CD4-positive, alpha-beta T cell treated with Interleukin-4 for 1 hour (primary cell): Measurements from ENCODE around the gene PLEKHA8.
"Not testable (repeated sequence)": the region's sequence is repeated elsewhere in the genome, so short reads cannot be mapped to it uniquely, and the experiment has no call there.

Experiments
- DNase-seq, 2 donors: peaks; one replicate each; pipeline ENCODE4 v3.0.0-alpha.2; 2020 to 2022

PLEKHA8 gene

DNA sequence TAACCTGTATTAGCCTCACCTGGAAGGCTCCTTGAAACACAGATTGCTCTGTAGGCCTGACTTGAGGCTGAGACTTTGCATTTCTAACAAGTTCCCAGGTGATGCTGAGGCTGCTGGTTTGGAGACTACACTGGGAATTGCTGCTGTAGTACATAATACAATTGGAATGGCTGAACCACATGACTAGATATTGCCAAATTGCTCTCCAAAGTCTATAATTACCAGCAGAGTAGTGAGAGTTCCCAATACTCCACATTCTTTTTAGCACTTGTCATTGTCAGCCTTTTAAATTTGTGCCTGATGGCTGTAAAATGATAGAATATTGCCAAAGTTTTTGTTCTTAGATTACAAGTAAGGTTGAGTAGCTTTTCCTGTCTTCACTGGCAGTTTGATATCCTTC is 39.9 kb downstream of the PLEKHA8 start:
- no peak for DNase-seq

DNA sequence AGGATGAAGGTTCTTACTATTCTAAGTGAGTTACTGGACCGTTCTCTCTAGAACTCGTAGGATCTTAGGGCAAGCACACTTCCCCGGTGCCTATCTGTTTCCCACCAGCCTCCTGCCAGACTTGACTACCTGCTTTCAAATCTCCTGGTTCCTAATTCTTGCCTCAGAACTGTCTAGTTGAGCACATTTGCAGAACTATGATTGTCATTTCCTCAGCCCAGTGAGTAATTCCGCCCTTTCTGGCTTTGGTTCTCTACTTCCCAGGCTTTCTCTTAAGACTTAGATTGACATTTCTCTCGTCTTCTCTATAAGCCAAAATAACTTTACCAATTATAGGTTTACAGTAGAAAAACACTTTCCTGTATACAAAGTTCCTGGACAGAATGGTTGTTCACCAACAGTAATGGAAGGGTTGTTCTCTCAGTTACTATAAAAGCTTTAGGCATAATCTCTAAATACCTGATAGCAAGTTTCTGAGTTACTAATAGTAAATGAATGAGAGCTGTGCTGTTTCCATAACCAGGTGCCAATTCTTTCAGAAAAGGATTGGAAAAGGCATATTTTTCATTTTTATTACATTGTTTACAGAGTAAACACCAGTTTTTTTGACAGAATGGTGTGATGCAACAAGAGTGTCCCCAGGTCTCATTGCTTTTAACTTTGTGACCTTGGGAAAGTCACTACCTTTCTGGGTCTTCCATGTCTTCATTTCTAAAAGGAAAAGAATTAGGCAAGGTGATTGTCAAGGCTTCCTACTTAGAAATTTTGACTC is 41.1 kb downstream of the PLEKHA8 start:
- DNase-seq: no peak

DNA sequence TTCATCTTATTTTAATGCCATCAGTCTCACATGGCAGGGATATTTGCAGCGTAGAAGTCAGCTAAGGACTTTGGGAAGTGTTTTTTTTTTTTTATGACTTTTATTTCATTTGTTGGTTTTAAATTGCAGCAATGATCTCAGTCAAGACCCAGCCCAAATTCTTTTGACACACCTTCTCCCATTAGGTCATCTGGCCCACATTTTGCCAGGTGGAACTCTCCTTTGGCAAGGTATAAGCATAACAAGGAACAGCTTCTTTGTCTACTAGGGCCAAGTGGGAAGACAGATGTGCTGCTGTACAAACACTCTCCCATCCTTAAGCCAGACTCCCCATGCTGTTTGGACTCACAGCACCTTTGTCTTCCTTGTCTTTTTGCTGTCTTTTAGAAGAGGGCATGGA is 41.8 kb downstream of the PLEKHA8 start:
- no peak for DNase-seq

DNA sequence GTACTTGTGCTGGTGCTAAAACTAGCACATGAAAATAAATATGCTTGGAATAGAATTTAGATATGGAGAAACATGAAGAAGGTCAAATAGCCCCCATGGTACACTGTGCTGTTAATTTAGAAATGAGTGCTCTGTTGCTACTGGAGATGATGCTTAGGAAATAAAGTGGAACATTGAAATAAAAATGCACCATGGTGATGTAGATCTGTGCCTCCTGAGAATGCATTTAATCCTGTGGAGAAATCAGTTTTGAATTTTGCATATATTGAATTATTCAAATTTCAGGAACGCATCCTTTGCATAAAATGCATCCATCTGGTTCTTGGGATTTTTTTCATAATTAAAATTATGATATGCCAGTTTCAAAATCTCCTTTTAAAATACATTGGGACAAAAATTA is 44.5 kb downstream of the PLEKHA8 start:
- DNase-seq: no peak

DNA sequence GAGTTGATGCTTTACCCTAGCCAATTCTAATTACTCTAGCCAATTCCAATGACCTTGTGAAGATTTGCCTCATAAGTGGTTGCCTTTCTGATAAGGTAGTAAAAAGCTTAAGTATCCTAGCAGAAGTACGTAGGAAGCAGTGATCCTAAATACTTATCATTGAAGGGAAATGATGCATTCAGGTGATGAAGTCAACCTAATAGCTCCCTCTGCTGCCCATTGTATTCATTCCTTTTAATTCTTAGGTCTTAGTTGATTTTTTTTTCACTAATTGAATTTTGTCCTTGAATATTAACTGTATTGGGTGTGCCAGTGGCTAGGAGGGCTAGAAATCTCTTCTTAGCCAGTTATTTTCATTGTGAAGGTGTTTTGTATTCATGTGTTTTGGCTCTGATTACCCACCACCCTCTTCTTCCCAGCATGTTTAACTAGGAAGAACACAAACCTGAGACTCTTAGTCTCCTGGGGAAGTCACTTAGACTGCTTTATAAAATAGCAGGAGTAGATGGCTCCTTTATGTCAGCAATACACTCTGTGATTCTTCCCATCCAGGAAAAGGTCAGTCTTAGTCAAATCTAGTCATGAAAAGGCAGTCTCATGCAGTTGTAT is 46.3 kb downstream of the PLEKHA8 start:
- peak in 1 of 2 donors; percentile 24 for DNase-seq

DNA sequence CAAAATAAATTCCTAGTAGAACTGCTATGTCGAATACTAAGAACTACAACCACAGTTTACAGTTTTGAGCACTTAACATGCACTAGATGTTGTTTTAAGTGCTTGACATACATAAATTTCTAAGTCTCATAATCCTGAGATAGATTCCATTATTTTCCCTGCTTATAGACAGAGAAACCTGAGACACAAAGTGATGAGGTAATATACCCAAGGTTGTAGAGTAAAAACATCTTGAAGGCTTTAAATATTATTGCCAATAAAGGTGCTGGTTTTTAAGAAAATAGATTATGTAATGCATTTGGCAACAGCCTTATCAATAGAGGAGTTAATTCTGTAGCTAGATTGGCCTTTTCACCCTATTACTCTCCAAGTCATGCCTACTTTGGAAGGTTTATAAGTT is 48.2 kb downstream of the PLEKHA8 start:
- no peak for DNase-seq

DNA sequence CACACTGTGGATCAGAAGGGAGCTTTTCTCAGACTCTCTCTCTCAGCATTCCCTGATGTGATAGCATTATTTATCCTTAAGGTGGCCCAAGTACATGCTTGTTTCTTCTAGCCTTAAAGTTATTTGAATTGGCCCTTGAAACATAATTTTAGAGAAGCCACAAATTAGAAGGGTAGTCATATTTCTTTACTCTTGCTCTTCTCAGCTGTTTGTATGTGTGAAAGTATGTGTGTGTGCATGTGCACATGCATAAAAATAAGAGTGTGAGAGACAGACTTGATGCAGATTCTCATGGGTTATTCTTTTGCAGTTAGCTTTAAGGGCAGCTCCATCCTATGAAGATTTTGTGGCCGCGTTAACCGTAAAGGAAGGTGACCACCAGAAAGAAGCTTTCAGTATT is 50.1 kb downstream of the PLEKHA8 start:
- DNase-seq: no peak

DNA sequence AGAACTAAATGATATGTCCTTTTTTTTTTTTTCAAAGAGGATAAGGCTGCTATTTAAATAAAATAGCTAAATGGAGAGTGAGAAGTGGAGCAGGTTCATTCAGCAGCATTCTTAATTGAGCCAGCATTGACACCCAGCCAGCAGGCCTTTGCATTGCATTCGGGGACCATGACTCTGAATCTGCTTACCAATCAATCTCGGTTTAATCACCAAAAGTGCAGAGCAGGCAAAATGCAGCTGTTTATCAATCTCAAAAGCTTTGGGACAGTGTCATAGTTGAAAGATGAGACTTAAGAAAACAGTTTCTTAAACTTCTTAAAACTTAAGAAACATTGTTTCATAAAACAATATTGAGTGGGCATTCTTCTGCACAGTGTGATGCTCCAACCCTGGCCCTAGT is 51.7 kb downstream of the PLEKHA8 start:
- DNase-seq: no peak

DNA sequence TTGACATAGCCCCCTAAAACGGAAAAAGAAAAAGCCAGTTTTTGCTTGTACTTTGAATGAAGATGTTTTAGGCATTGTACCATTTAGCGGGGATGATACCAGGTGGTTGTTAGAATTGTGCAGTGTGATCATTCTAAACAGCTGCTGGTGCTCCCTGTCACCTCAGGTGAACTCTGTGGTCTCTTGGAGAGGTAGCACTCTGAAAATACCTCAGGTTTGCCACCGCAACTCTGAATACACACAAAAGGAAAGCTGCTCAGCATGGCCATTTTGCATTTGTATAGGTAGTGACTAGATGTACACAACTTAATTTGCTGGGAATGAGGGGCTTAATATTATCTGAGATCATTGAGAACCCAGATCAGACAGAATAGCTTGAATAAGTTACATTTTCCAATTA is 52.6 kb downstream of the PLEKHA8 start:
- no peak for DNase-seq

DNA sequence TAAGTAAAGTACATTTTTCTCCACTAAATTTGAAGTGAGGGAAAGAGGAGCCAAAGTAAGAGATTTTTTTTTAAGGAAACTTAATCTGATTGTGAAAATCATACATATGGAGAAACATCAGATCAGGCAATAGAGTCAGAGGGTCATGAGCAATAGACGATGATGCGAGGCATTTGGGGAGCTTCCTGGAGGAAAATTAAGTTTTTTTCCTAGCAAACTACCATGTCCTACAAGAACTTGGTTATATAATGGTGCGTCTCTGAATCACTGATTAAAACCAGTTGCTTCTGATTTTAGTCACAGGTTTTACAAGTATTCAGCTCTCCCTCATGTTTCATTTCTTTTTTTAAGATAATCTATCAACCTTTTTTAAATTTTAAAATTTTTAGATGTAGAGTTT is 54.5 kb downstream of the PLEKHA8 start:
- no peak for DNase-seq

DNA sequence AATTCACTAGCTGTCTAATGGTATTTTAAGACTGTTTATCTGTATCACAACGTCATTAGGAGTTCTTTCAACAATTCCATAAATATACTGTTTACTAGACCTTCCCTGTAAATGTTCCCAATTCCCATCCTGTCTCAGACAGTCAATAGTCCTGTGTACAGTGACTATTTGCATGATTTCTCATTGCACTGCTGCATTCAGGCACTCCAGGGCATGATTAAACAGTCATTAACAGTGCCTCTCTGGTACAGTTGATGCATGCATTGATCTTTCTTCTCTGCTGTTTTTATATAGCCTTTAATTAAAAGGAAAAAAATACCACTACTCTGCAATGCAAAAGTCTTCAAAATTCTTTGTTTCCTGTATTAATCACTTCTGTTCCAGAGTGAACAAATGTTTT is 55.1 kb downstream of the PLEKHA8 start:
- no peak for DNase-seq

DNA sequence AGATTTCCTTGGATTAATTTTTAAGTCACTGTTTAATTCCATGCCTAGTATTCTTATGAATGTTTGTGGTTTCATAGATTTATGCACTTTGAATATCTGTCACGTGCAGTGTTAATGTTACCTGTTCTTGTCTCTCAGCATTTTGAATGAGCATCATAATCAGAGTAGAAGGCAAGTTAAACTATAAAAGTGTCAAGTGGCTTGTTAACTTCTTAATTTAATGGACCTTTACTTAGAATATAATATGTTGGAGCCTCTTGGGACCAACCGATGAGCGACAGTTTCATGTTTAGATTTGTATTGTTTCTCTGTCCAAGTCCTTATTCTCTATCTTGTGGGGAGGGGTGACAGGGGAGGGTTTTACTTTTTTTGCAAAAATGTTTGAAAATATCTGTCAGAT is 56.0 kb downstream of the PLEKHA8 start:
- no peak for DNase-seq

DNA sequence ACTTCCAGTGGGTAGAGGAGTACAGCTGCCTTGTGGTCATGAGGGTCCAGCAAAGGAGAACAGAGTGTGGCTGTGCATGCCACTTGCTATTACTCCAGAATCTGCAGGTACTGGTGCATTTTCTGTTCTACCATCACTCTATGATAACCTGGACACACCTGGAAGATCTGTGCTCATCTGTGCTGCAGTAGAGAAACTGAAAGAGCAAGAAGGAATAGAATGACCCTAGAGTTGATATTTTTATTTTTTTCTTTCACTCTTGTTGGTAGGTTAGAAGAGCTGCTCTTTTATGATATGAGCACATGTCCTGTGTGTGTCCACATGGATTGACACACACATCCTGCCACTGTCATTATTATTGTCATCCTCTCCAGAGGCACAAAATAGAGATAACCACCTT is 58.3 kb downstream of the PLEKHA8 start:
- DNase-seq: no peak

DNA sequence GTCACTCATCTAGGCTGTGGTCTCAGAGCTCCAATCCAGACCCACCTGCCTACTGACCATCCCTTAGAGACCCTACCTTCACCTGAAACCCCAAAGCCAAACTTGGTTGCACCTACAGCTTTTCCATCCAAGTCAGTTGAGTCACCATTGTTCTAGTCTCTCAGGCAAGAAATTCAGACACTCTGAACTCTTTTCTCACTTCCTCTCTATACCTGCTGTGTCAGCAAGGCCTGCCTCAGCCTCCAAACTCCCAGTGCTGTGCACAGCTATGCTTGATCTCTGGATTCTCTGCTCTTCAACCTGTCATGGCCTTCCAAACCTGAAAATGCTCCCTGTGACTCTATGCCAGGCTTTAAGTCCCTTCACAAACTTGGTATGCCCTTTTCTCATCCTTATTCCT is 59.2 kb downstream of the PLEKHA8 start:
- DNase-seq: no peak

DNA sequence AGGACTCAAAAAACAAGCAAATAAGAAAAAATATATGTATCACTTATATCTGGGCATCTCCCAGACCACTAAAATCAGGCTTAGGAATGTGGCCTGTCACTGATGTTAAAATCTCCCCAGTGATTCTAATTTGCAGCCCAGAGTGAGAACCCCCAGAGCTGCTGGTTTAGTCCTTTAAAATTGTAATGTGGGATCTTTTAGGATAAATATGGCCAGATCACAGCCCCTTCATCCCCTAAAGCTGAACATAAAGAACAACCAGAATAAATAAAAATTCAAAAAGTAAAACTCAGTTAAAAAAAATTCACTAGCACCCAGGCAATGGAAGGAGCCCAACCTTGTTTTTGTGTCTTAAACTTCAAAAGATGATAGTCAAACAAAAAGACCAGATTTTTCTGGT is 60.1 kb downstream of the PLEKHA8 start:
- no peak for DNase-seq

DNA sequence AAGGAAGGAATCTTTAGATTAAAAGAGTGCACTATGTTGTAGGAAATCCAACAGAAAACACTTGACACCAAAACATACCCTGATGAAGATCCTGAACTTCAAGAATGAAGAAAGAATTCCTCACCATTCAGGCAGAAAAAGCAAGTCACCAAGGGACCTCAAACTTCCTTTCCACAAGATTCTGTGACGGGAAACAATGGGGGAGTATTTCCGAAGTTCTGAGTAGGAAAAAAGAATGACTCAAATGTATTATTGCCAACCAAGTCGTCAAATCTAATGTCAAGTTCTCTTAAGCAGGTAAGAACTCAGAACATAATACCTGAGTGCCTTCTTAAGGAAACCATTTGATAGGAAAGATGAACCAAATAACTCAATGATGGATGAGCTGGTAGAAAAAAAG is 61.9 kb downstream of the PLEKHA8 start:
- DNase-seq: no peak

DNA sequence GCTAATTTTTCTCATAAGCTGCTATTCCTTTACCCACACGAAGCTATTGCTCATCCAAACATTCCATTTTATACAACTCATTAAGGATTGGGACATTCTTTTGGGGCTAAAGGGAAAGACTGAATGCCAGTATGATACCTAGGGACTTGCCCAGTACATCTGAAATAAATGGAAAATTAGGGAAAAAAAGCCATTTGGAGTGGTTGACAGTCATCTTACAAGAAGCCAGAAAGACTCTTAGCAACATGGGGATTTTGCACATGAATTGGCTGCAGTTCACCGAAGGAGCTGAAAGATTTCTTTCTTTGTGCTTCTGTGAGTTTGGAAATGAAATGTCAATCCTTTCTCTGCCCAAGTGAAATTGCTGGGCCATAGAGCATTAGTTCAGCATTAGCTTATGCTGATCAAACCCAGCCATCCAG is 63.3 kb downstream of the PLEKHA8 start:
- DNase-seq: no peak

DNA sequence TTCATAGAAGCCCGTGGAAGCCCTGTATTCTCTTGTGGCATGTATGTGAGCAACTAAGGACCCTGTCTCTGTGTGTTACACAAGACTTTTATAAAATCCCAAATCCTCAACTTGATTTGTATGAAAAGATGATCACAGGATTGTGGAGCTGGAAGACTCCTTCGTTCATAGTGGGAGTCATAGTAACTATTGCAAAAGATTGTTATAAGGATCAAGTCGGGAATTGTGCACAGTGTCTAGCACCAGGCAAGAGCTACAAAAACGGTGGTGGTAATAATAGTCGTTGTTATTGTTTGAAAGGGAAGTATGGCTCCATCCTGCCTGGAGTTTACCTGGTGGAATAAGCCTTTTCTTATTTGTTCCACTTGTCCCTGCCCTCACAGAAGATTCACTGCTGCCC is 63.8 kb downstream of the PLEKHA8 start:
- no peak for DNase-seq

DNA sequence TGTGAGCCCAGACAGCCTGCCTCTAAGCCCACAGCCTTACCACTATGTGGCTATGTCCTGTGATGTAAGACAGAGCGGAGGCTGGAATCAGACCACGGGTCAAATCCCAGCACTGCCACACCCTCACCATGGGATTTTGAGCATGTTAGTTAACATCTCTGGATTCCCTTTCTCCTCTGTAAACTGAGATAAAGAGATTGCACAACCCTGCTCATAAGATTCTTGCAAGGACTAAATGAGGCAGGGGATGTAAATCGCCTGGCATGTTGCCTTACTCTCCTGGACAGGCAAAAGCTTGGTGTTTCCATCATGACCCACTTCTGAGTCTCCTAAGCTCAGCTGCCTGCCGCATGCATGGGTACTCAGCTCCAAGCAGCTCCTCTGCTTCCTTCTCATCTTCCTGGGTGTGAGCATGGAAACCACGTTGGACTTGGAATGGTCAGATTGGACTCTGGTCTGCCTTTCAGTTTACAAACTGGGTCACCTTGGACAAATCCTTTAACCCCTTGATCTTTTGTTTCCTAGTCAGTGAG is 65.3 kb downstream of the PLEKHA8 start:
- DNase-seq: no peak

DNA sequence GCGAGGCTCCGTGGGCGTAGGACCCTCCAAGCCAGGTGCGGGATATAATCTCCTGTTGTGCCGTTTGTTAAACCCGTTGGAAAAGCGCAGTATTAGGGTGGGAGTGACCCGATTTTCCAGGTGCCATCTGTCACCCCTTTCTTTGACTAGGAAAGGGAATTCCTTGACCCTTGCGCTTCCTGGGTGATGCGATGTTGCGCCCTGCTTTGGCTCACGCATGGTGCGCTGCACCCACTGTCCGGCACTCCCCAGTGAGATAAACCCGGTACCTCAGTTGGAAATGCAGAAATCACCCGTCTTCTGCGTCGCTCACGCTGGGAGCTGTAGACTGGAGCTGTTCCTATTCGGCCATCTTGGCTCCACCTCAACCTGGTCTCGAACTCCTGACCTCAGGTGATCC is 70.4 kb downstream of the PLEKHA8 start:
- DNase-seq: not testable (repeated sequence)

DNA sequence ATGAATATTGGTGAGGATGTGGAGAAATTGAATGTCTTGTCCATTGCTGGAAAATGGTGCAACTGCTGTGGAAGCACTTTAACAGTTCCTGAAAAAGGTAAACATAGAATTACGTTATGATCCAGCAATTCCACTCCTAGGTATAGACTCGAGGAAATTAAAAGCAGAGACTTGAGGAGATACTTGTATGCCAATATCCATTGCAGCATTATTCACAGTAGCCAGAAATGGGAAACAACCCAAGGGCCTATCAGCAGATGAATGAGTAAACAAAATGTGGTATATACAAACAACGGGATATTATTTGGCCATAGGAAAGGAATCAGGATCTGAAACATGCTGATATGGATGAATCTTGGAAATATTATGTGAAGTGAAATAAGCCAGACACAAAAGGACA is 74.1 kb downstream of the PLEKHA8 start:
- no peak for DNase-seq

DNA sequence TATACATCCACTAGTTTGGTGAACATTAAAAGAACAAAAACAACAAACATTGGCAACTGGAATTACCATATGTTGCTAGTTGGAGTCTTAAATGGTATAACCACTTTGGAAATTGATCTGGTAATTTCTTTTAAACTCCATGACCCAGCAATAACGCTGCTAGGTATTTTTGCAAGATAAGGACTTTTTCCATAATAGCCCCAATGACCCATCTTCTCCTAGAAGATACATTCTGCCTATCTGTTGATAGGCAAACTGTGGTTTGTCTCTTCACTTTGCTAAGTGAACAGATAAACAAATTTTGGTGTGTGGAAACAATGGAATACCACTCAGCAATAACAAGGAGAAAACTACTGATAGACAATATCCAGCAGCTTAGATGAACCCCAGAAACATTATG is 75.9 kb downstream of the PLEKHA8 start:
- DNase-seq: no peak

DNA sequence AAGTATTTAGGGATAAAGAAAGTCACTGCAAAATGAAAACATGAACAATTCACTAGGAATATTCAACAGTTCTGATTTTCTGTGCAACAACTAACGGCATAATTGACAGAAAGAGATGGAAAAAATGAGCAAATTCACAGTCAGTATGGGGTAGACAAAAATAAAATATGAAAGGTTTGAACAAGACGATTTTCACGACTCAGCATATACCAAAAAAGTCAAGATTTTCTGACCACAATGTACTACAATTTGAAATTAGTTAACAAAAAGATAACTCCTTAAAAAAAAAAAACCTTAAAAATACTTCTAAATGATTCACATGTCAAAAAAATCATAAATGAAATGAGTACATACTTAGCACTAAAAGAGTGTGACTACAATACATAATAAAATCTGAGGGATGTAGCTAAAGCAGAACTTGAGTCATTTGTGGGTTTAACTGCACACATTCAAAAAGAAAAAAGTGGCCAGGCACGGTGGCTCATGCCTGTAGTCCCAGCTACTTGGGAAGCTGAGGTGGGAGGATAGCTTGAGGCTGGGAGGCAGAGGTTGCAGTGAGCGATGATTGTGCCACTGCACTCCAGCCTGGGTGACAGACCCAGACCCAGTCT is 84.0 kb downstream of the PLEKHA8 start:
- no peak for DNase-seq

DNA sequence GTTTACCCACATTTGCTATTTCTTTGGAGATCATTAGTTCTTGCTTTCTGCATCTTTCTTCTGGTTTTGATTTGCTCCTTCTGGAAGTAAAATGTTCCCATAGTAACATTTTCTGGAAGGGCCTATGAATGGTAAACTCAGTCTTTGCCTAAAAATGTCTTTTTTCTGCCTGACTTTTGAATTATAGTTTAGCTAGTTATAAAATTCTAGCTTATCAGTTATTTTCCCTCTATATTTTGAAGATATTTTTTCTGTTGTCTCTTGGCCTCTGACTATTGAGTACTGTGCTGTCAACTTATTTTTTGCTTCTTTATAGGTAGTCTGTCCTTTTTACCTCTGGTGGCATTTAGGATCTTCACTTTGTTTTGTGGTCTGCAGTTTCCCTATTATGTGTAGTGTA is 84.9 kb downstream of the PLEKHA8 start:
- DNase-seq: no peak
